Ishikawa (cell line): ENCODE results near the gene SIRT2.

ENCODE experiments used
- CEBPB ChIP-seq: IDR thresholded peaks from 2 replicates; pipeline ENCODE4 v1.6.1; 2012
- CREB1 ChIP-seq: IDR thresholded peaks from 2 replicates; pipeline ENCODE4 v1.6.1; 2012; ENCODE audit warnings: low read depth
- EGR1 ChIP-seq: IDR thresholded peaks from 2 replicates; pipeline ENCODE4 v1.6.1; 2012
- EP300 ChIP-seq: IDR thresholded peaks from 2 replicates; pipeline ENCODE4 v1.6.1; 2012; ENCODE audit warnings: borderline replicate concordance
- FOXM1 ChIP-seq: IDR thresholded peaks from 2 replicates; pipeline ENCODE4 v1.6.1; 2012; ENCODE audit warnings: low read depth, borderline replicate concordance
- NFIC ChIP-seq: IDR thresholded peaks from 2 replicates; pipeline ENCODE4 v1.6.1; 2012
- RAD21 ChIP-seq: IDR thresholded peaks from 2 replicates; pipeline ENCODE4 v1.6.1; 2012; ENCODE audit warnings: low read depth
- TAF1 ChIP-seq: IDR thresholded peaks from 2 replicates; pipeline ENCODE4 v1.6.1; 2012; ENCODE audit warnings: low read depth, mild to moderate bottlenecking
- TCF12 ChIP-seq: IDR thresholded peaks from 2 replicates; pipeline ENCODE4 v1.6.1; 2012; ENCODE audit warnings: low read depth
- TEAD4 ChIP-seq: IDR thresholded peaks from 2 replicates; pipeline ENCODE4 v1.6.1; 2012
- YY1 ChIP-seq: IDR thresholded peaks from 2 replicates; pipeline ENCODE4 v1.6.1; 2012; ENCODE audit warnings: low read depth
- TF ChIP-seq, protein P1 (sequence below): IDR thresholded peaks from 2 replicates; pipeline ENCODE4 v1.6.1; 2012
- TF ChIP-seq, protein P2 (sequence below): IDR thresholded peaks from 2 replicates; pipeline ENCODE4 v1.6.1; 2012
- TF ChIP-seq, protein P3 (sequence below): IDR thresholded peaks from 2 replicates; pipeline ENCODE4 v1.6.1; 2012; ENCODE audit warnings: low read depth, mild to moderate bottlenecking

DNA sequence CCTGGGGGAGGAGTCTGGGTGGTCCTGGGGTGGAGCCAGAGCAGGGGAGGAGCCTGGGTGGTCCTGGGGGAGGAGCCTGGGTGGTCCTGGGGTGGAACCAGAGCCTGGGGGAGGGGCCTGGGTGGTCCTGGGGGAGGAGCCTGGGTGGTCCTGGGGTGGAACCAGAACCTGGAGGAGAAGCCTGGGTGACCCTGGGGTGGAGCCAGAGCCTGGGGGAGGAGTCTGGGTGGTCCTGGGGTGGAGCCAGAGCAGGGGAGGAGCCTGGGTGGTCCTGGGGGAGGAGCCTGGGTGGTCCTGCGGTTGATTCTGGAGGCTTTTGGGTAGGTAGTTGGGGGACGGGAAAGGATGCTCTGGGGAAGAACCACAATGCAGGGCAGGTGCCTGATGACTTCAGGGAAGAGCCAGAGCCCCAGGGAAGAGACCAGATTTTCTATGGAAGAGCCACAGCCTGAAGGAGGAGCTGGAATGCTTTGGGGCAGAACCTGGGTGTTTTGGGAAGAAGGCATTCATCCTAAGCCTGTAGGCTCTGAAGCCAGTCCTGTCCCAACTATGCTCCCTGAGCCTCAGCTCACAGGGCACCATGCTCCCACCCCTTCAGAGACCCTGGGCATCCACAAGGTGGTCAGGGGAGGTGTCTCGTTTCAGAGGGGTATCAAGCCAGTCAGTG is 46.3 kb upstream of the SIRT2 start:
- TF ChIP-seq CEBPB (no peak), EP300 (no peak), TEAD4 (no peak), CREB1 (no peak), NFIC (no peak), FOXM1 (no peak), EGR1 (no peak), YY1 (no peak), TAF1 (no peak), RAD21 (no peak), TCF12 (no peak)
- TF ChIP-seq, protein P1, sequence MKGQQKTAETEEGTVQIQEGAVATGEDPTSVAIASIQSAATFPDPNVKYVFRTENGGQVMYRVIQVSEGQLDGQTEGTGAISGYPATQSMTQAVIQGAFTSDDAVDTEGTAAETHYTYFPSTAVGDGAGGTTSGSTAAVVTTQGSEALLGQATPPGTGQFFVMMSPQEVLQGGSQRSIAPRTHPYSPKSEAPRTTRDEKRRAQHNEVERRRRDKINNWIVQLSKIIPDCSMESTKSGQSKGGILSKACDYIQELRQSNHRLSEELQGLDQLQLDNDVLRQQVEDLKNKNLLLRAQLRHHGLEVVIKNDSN = no peak
- TF ChIP-seq, protein P2, sequence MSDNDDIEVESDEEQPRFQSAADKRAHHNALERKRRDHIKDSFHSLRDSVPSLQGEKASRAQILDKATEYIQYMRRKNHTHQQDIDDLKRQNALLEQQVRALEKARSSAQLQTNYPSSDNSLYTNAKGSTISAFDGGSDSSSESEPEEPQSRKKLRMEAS = no peak
- TF ChIP-seq, protein P3, sequence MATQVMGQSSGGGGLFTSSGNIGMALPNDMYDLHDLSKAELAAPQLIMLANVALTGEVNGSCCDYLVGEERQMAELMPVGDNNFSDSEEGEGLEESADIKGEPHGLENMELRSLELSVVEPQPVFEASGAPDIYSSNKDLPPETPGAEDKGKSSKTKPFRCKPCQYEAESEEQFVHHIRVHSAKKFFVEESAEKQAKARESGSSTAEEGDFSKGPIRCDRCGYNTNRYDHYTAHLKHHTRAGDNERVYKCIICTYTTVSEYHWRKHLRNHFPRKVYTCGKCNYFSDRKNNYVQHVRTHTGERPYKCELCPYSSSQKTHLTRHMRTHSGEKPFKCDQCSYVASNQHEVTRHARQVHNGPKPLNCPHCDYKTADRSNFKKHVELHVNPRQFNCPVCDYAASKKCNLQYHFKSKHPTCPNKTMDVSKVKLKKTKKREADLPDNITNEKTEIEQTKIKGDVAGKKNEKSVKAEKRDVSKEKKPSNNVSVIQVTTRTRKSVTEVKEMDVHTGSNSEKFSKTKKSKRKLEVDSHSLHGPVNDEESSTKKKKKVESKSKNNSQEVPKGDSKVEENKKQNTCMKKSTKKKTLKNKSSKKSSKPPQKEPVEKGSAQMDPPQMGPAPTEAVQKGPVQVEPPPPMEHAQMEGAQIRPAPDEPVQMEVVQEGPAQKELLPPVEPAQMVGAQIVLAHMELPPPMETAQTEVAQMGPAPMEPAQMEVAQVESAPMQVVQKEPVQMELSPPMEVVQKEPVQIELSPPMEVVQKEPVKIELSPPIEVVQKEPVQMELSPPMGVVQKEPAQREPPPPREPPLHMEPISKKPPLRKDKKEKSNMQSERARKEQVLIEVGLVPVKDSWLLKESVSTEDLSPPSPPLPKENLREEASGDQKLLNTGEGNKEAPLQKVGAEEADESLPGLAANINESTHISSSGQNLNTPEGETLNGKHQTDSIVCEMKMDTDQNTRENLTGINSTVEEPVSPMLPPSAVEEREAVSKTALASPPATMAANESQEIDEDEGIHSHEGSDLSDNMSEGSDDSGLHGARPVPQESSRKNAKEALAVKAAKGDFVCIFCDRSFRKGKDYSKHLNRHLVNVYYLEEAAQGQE = no peak
